Adrenal gland (tissue), 19 donors: ENCODE results near the gene DNAH9. TPM values are rescaled to one million over a fixed set of nuclear protein-coding genes. Genes with fewer than 3 reads are reported as not detected.
A peak's percentile ranks its signal among the peaks of the same experiment; 100 is the strongest.

Experiments
- DNase-seq, 7 donors: peaks; one replicate each; pipeline ENCODE4 v3.0.0-alpha.2; 2019 to 2020
- H3K27ac ChIP-seq, 5 donors: fragments of 200-600 bp; sonication (generic) in 4 of 5; 1 replicate in 3 of 5; 2 replicates in 2 of 5; pipeline versions ENCODE4 v1.5.1 to v1.8.0; 2016 to 2020; ENCODE audit warnings: mild to moderate bottlenecking in 1 of 5
- H3K27me3 ChIP-seq: fragments of 200-600 bp; 2 replicates; pipeline ENCODE4 v1.8.0; 2021
- H3K36me3 ChIP-seq, 2 donors: fragments of 200-600 bp; replicated peaks in 1 of 2; 1 replicate in 1 of 2; 2 replicates in 1 of 2; pipeline versions ENCODE4 v1.5.1 to v1.8.0; 2018 to 2022
- H3K4me1 ChIP-seq, 2 donors: fragments of 200-600 bp; replicated peaks in 1 of 2; 1 replicate in 1 of 2; 2 replicates in 1 of 2; pipeline versions ENCODE4 v1.5.1 to v1.8.0; 2018 to 2021
- H3K4me3 ChIP-seq, 4 donors: fragments of 200-600 bp; sonication (generic) in 3 of 4; one replicate each; pipeline ENCODE4 v1.5.1; 2016 to 2018
- H3K9me3 ChIP-seq, 3 donors: fragments of 200-600 bp; sonication (generic) in 1 of 3; replicated peaks in 1 of 3; 1 replicate in 2 of 3; 2 replicates in 1 of 3; pipeline versions ENCODE4 v1.5.1 to v1.8.0; 2016 to 2021
- CTCF ChIP-seq, 6 experiments: fragments of 450-650 bp in 4 of 6; fragments of 200-600 bp in 2 of 6; sonication (generic) in 1 of 6; IDR thresholded peaks; 1 replicate in 5 of 6; 2 replicates in 1 of 6; pipeline versions ENCODE4 v1.5.1 to v1.8.0; 2016 to 2021; ENCODE audit warnings: antibody characterized with exemption in 6 of 6, mild to moderate bottlenecking in 2 of 6, moderate library complexity in 1 of 6
- POLR2A ChIP-seq, 2 donors: fragments of 450-650 bp; IDR thresholded peaks; one replicate each; pipeline ENCODE4 v1.6.1; 2017; ENCODE audit warnings: antibody characterized with exemption in 2 of 2, mild to moderate bottlenecking in 2 of 2, moderate library complexity in 1 of 2
- WGBS, 4 donors: extraction: QIAGEN DNeasy Blood & Tissue Kit in 2 of 4; methylation state at CpG; one replicate each; pipeline versions ENCODE4 v1.1.5 to v1.1.7; 2013 to 2017; 5-methylcytosine and 5-hydroxymethylcytosine counted together
- intact Hi-C, 2 donors: fragments of 100-400 bp; cut with DNase I; formaldehyde crosslinking; loops; one replicate each; pipeline versions ENCODE4 v1.14.1 to v1.15.0; 2022 to 2023
- long read RNA-seq, 10 donors: library from polyadenylated mRNA in 3 of 10; unstranded in 2 of 10; stranded (forward) in 1 of 10; transcript quantifications; one replicate each; pipeline ENCODE4 v2.0.0 and lab custom pipeline, GENCODE V29; 2021 to 2026
- polyA plus RNA-seq, 3 donors: library from polyadenylated mRNA; stranded (reverse); fragments of 200-250 nt in 2 of 3; fragments of 350-450 nt in 1 of 3; fragmentation: Illumina TruSeq in 1 of 3; extraction: RNeasy Lipid Tissue Mini Kit (QIAGEN cat#74804) in 1 of 3; gene quantifications; one replicate each; pipeline ENCODE4 v1.2.3, GENCODE V29; 2013 to 2014
- total RNA-seq, 9 donors: library from RNA; depleted of rRNA in 4 of 9; stranded (reverse); fragments of >200 nt in 4 of 9; fragments of 120-200 nt in 1 of 9; fragmentation: NEBNext Ultra II Directional in 1 of 9; extraction: Animal tissue kit (Norgen Biotek cat#: 25700) in 1 of 9; gene quantifications; one replicate each; pipeline versions ENCODE4 v1.1.0 to v1.2.4, GENCODE V29; 2013 to 2023
- donor health status: healthy with polysubstance abuse.
- donor health status: Bipolar disorder and iron deficiency.
- donor health status: DM: yes; HTN: yes; CAD: no.
- donor health status: DM: no; HTN: no; CAD: no.
- donor health status: DM: no; HTN: no; CAD: no.
- donor health status: DM: yes; HTN: yes; CAD: no.

DNAH9 gene, protein sequence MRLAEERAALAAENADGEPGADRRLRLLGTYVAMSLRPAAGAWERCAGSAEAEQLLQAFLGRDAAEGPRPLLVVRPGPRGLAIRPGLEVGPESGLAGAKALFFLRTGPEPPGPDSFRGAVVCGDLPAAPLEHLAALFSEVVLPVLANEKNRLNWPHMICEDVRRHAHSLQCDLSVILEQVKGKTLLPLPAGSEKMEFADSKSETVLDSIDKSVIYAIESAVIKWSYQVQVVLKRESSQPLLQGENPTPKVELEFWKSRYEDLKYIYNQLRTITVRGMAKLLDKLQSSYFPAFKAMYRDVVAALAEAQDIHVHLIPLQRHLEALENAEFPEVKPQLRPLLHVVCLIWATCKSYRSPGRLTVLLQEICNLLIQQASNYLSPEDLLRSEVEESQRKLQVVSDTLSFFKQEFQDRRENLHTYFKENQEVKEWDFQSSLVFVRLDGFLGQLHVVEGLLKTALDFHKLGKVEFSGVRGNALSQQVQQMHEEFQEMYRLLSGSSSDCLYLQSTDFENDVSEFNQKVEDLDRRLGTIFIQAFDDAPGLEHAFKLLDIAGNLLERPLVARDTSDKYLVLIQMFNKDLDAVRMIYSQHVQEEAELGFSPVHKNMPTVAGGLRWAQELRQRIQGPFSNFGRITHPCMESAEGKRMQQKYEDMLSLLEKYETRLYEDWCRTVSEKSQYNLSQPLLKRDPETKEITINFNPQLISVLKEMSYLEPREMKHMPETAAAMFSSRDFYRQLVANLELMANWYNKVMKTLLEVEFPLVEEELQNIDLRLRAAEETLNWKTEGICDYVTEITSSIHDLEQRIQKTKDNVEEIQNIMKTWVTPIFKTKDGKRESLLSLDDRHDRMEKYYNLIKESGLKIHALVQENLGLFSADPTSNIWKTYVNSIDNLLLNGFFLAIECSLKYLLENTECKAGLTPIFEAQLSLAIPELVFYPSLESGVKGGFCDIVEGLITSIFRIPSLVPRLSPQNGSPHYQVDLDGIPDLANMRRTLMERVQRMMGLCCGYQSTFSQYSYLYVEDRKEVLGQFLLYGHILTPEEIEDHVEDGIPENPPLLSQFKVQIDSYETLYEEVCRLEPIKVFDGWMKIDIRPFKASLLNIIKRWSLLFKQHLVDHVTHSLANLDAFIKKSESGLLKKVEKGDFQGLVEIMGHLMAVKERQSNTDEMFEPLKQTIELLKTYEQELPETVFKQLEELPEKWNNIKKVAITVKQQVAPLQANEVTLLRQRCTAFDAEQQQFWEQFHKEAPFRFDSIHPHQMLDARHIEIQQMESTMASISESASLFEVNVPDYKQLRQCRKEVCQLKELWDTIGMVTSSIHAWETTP (N-terminal part only)
- total RNA-seq, result 1 to 10 TPM in 4 of 9 donors, under 1 TPM in 5; 0.28 to 3.5 (median 0.98) TPM
- 1 to 10 TPM in 2 of 3 donors, under 1 TPM in 1; 0.72 to 1.9 (median 1.4) TPM for polyA plus RNA-seq
- long read RNA-seq, donor 1, result 0 reads
- long read RNA-seq, donor 2, result 0 reads
- long read RNA-seq, donor 3, result 0 reads
- long read RNA-seq, donor 4, result 0 reads
- long read RNA-seq, donor 5, partial matches to known transcripts, result 1 of 3 reads
- long read RNA-seq, donor 5, other reads (novel, unspliced or antisense), result 0 of 3 reads
- long read RNA-seq, donor 6, partial matches to known transcripts, result 0 of 1 reads
- long read RNA-seq, donor 6, other reads (novel, unspliced or antisense), result 1 of 1 reads
- long read RNA-seq, donor 7, result 0 reads
- long read RNA-seq, donor 8, result 0 reads
- long read RNA-seq, donor 9, result 0 reads
- long read RNA-seq, donor 10, result 0 reads

DNA sequence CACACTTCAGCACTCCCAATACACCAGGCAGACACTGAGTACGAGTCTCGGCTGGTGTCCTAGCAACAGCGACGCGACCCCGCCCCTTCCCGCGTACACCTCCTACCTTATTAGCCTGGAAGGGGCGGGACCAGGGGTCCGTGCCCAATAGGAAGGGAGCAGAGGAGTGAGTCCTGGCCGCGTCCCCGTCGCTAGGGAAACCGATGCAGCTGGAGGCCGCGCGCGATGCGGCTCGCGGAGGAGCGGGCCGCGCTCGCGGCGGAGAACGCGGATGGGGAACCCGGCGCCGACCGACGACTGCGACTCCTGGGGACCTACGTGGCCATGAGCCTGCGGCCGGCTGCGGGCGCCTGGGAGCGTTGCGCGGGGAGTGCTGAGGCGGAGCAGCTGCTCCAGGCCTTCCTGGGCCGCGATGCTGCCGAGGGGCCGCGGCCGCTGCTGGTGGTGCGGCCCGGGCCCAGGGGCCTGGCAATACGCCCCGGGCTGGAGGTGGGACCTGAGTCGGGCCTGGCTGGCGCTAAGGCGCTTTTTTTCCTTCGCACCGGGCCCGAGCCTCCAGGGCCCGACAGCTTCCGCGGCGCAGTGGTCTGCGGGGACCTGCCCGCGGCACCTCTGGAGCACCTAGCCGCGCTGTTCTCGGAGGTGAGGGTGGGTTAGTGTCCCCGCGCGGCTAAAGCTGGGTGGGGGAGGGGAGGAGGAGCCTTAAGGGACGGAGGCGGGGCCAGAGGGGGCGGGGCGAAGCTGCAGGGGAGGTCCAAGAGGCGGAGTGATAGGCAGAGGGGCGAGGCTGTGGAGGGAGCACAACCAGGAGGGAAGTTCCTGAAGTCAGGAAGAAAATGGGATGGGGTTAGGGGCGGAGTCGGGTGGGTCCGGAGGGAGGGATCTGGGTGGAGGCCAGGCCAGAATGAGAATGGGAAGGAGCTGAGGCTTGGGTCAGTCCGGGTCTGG, at the start of gene DNAH9:
Gene DNAH9, plus strand, starts transcription at position 197 of the 948 bp plus-strand sequence. Its CDS starts 29 bp downstream, at position 226.
- intact Hi-C loops, result no loop called here
- Histone ChIP-seq H3K4me3 (peak within 1 kb of the TSS in 3 of 4 donors; percentile 50 to 77 (median 57)), H3K4me1 (peaks cover 0 to 4% of the 10 kb centered on the region in 2 donors)

DNA sequence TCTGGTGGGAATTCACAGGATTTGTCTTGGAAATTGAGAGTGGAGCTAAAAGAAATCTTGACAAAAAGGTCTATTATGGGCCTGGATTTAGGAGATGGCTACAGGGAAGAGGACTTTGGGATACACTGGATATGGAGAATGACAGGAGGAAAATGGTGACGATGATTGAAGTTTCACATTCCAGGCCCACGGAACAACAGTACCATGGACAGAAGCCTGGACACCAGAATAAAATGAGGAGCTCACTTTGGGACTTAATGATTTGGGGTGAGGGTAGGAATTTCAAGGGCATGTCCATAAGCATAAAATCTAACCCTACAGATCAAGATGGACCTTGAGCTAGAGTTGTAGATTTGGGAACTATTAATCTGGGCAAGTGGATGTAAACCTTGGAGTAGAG, 47.8 kb upstream of the DNAH9 start:
- H3K4me3 ChIP-seq, result no peak overlapping the region
- H3K36me3 ChIP-seq, result no peaks in the 10 kb centered on the region
- no peaks in the 10 kb centered on the region for H3K9me3 ChIP-seq
- no peak for DNase-seq
- no peak overlapping the region for H3K27ac ChIP-seq
- 89 to 91% (median 90%) methylated on average over 2 of the region's 2 CpGs for WGBS, 4 donors
- no peaks in the 10 kb centered on the region for H3K27me3 ChIP-seq
- intact Hi-C loops, result no loop called here
- H3K4me1 ChIP-seq, result no peaks in the 10 kb centered on the region
- no peak for TF ChIP-seq POLR2A (IDR thresholded peaks at IDR 0.05)
- TF ChIP-seq CTCF (IDR thresholded peaks at IDR 0.05), result no peak

More for the DNA sequence above, at the start of gene DNAH9:
- DNase-seq, result peak; percentile 98 to 100 (median 99)
- Histone ChIP-seq H3K27ac (peak within 1 kb of the TSS; percentile 44 to 88 (median 80)), H3K9me3 (no peaks in the 10 kb centered on the region), H3K36me3 (no peaks in the 10 kb centered on the region), H3K27me3 (no peaks in the 10 kb centered on the region)
- no peak for TF ChIP-seq CTCF (IDR thresholded peaks at IDR 0.05)
- TF ChIP-seq POLR2A (IDR thresholded peaks at IDR 0.05), result peak in 1 of 2 donors; percentile 71
- 1 to 2% (median 1%) methylated on average over 28 to 84 of the region's 84 CpGs for WGBS, 4 donors

DNA sequence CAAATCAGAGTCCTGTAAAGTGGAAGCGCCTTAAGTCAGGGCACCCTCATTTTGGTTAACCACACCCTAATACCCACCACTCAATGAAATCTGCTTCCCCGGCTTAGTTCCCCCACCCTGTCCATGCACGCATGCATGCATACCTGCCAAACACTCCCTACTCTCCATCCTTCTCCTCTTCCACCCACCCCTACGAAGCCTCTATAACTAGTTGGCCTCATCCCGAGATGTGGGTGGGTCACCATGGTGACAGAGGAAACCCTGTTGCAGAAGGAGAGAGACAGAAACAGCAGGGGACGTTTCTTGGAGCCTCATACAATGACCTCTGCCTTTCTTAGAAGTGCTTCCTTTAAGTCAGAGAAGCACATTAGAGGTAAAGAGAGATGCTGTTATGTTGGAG, 46.8 kb upstream of the DNAH9 start:
- no peak for TF ChIP-seq POLR2A (IDR thresholded peaks at IDR 0.05)
- TF ChIP-seq CTCF (IDR thresholded peaks at IDR 0.05), result no peak
- Histone ChIP-seq H3K9me3 (no peaks in the 10 kb centered on the region), H3K4me3 (no peak overlapping the region), H3K4me1 (no peaks in the 10 kb centered on the region), H3K27ac (no peak overlapping the region), H3K27me3 (no peaks in the 10 kb centered on the region), H3K36me3 (no peaks in the 10 kb centered on the region)
- intact Hi-C loops, result no loop called here
- DNase-seq, result no peak
- WGBS, 4 donors, result 62 to 68% (median 65%) methylated on average over 6 of the region's 6 CpGs
